Hepatocyte (in vitro differentiated cells): Measurements from ENCODE around the gene DOCK4.

Source experiments
- EZH2 ChIP-seq: fragments of 200-600 bp; sonication (generic); IDR thresholded peaks from 2 replicates; pipeline ENCODE4 v1.6.1; 2016; ENCODE audit warnings: antibody characterized with exemption, mild to moderate bottlenecking, borderline replicate concordance
- EZH2phosphoT487 ChIP-seq: fragments of 200-600 bp; sonication (generic); IDR thresholded peaks from one replicate; pipeline ENCODE4 v1.6.1; 2018; ENCODE audit warnings: antibody characterized with exemption, mild to moderate bottlenecking, low read depth, moderate library complexity; ENCODE audit not compliant: unreplicated experiment, severe bottlenecking
- TF ChIP-seq, protein P1 (sequence below): fragments of 200-600 bp; sonication (generic); IDR thresholded peaks from 2 replicates; pipeline ENCODE4 v1.5.1; 2016; ENCODE audit warnings: antibody characterized with exemption, mild to moderate bottlenecking; ENCODE audit not compliant: poor library complexity

- TF ChIP-seq, protein P1, sequence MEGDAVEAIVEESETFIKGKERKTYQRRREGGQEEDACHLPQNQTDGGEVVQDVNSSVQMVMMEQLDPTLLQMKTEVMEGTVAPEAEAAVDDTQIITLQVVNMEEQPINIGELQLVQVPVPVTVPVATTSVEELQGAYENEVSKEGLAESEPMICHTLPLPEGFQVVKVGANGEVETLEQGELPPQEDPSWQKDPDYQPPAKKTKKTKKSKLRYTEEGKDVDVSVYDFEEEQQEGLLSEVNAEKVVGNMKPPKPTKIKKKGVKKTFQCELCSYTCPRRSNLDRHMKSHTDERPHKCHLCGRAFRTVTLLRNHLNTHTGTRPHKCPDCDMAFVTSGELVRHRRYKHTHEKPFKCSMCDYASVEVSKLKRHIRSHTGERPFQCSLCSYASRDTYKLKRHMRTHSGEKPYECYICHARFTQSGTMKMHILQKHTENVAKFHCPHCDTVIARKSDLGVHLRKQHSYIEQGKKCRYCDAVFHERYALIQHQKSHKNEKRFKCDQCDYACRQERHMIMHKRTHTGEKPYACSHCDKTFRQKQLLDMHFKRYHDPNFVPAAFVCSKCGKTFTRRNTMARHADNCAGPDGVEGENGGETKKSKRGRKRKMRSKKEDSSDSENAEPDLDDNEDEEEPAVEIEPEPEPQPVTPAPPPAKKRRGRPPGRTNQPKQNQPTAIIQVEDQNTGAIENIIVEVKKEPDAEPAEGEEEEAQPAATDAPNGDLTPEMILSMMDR = no peak
- TF ChIP-seq EZH2phosphoT487 (no peak), EZH2 (no peak)
These were observed 119.5 kb downstream of the DOCK4 start for GRCh38 chr7:112086496-112087254.
